ENCODE measurements around the gene ZNF280D.

GRCh38 chr15:56683908-56684307 is 49.4 kb downstream of the ZNF280D start:
- TF ChIP-seq CTCF (IDR thresholded peaks at IDR 0.05; ENCODE audit: low read length) (no peak), EZH2 (IDR thresholded peaks at IDR 0.05; ENCODE audit: borderline replicate concordance, low read length) (no peak)

All from OCI-LY1 (cell line).